GM19239 (cell line): ENCODE data around the gene AQP5.

Experiments
- DNase-seq: peaks from one replicate; pipeline ENCODE4 v3.0.0; 2011; ENCODE audit warnings: low spot score; ENCODE audit not compliant: insufficient read length
- FAIRE-seq: peaks from 2 replicates; lab custom pipeline; 2011; peaks lifted over from hg19 to GRCh38; lab: Jason Lieb, UNC

AQP5 gene

DNA sequence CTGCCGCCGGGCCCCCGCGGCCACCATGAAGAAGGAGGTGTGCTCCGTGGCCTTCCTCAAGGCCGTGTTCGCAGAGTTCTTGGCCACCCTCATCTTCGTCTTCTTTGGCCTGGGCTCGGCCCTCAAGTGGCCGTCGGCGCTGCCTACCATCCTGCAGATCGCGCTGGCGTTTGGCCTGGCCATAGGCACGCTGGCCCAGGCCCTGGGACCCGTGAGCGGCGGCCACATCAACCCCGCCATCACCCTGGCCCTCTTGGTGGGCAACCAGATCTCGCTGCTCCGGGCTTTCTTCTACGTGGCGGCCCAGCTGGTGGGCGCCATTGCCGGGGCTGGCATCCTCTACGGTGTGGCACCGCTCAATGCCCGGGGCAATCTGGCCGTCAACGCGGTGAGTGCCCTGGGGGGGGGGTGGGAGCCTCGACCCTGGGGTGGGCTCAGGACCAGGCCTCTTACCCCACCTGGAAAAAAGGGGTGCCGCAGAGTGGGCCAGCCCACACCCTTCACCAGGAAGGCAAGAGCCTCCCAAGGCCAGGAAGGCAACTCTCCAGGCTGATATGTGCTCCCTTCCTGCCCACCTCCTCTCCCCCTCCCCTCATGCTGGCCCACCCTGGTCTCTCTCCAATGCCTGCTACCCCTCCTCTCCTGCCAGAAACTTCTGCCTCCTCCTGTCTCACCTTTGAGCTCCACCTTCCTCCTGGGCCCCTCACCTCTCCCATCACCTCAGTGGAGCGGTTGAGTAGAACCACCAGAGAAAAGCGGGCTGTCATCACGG, 507 bp downstream of the AQP5 start:
- DNase-seq (no peak), FAIRE-seq (no peak)

DNA sequence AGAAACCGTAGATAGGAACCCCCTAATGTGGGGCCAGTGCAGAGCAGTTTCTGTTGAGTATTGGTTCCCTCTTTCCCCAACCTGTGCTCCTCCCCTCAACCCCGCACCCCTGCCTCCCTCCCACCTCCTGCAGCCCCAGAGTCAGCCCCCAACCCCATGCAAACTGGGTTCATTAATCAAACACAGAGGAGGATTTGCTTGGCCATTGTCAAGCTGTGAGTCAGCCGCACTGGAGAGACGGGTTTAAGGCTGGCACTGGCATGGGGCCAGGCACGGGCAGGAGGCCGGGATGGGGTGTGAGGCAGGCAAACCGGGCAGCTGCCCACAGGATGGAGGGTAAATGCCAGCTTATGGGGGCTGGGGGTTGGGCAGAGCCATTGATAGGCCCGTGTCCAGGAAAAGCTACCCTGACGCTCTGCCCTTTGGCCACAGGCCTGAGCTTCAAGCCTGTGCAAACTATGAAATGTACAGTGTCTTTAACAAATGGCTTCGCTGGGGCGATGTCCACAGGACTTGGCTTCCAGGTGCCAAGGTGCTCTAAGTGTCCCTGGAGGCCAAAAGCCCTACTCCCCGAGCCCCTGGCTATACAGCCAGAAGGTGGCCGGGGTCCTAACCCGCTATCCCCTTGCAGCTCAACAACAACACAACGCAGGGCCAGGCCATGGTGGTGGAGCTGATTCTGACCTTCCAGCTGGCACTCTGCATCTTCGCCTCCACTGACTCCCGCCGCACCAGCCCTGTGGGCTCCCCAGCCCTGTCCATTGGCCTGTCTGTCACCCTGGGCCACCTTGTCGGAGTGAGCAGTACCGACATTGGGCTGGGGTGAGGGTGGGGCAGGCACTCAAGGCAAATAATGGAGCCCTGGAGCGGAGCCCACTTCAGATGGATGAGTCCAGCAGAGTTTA, 1.4 kb downstream of the AQP5 start:
- no peak for DNase-seq
- FAIRE-seq: no peak

DNA sequence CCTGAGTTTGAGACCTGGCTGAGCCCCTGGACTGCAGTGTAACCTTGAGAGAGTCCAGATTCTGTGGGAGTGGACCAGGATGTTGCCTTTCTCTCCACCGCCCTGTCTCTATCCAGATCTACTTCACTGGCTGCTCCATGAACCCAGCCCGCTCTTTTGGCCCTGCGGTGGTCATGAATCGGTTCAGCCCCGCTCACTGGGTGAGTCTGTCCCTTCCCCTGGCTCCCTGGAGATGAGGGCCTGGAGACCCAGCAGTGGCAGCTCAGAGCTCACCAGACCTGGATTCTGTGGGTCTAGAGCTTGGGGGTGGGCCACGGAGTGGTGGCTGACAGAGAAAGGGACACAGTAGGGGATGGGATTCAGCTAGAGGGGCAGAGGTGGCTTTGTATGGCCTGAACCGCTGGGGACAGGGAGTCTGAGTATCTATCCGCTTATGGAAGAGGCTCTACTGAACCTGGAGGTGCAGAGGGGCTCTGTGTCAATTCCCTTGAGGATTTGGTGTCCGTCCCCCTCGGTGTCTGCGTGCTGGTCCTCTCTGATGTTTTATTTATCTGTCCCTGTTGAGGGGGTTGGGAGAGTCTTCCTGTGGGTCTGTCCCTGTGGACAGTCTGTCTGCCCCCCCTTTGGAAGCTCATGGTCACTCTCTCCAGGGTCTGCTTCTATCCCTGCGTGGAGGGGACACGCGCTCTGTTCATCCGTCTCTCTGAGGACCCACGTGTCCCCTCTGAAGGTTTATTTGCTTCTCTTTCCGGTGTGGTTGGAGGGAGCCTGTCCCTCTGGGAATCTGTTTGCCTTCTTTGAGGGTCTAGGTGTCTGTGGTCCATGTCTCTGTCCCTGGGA, 2.5 kb downstream of the AQP5 start:
- no peak for FAIRE-seq
- no peak for DNase-seq

DNA sequence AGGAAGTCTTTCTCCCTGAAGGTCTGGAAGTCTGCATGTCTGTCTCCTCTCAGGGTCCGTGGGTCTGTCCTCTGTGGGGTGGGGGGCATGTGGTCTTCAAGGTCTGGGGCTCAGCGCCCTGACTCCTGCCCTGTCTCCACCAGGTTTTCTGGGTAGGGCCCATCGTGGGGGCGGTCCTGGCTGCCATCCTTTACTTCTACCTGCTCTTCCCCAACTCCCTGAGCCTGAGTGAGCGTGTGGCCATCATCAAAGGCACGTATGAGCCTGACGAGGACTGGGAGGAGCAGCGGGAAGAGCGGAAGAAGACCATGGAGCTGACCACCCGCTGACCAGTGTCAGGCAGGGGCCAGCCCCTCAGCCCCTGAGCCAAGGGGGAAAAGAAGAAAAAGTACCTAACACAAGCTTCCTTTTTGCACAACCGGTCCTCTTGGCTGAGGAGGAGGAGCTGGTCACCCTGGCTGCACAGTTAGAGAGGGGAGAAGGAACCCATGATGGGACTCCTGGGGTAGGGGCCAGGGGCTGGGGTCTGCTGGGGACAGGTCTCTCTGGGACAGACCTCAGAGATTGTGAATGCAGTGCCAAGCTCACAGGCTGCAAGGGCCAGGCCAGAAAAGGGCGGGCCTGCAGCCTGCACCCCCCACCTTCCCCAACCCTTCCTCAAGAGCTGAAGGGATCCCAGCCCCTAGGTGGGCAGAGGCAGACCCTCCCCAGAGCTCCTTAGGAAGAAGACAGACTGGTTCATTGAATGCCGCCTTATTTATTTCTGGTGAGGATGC, 3.4 kb downstream of the AQP5 start:
- FAIRE-seq (no peak), DNase-seq (no peak)

- FAIRE-seq: no peak
- no peak for DNase-seq
Observed at GRCh38 chr12:49965836-49966235, 4.2 kb downstream of the AQP5 start.

- no peak for FAIRE-seq
- DNase-seq: no peak
Observed at GRCh38 chr12:49966511-49967041, 4.9 kb downstream of the AQP5 start.

- FAIRE-seq (peak; percentile 86), DNase-seq (peak; percentile 95)
Observed at GRCh38 chr12:49967042-49967776, 5.5 kb downstream of the AQP5 start.

DNA sequence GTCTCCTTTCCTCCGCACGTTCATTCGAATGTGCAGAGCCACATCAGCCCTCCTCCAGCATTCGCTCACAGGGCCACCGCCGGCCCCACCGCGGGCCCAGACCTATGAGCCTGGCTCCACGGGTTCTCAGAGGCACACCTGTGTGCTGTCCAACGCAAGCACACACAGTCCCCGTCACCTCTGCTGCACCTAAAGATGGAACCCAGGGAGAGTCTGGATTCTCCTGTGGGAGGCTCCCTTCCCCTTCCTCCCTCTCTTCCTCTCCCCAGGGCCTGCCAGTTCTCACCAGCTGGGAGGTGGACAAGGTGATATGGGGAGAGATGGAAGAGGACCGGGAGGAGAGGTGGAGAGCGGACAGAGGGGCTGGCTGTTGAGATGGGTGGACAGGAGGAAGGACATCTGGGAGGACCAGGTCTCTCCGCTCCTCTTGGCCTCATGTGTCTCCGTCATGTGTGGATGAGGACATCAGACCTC, 6.1 kb downstream of the AQP5 start:
- FAIRE-seq (no peak), DNase-seq (no peak)

GRCh38 chr12:49968471-49968870, 6.8 kb downstream of the AQP5 start:
- FAIRE-seq (no peak), DNase-seq (no peak)

- no peak for DNase-seq
- FAIRE-seq: no peak
Observed at GRCh38 chr12:49969027-49969426, 7.4 kb downstream of the AQP5 start.

- DNase-seq (no peak), FAIRE-seq (no peak)
Observed at GRCh38 chr12:49969651-49970429, 8.2 kb downstream of the AQP5 start.

DNA sequence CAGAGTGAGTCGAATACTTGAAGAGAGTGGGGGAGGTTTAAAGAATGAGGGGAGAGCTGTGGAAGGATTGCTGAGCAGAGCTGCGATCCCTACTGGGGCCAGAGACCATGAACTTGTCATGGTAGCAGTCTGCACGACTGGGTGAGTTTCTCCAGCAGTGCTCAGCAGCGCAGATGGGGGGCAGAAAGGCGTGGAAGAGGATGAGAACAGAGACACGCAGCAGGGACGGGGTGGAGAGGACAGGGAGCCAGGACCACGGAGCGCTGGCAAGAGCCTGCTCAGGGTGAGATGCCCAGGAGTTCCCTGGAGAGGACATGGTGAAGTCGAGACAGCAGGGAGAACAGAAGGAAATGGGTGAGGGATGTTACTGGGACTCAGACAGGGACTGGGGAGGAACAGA, 9.0 kb downstream of the AQP5 start:
- FAIRE-seq (no peak), DNase-seq (no peak)

GRCh38 chr12:49971141-49971540, 9.5 kb downstream of the AQP5 start:
- no peak for FAIRE-seq
- DNase-seq: no peak

- DNase-seq: no peak
- no peak for FAIRE-seq
Observed at GRCh38 chr12:49972129-49972528, 10.5 kb downstream of the AQP5 start.

DNA sequence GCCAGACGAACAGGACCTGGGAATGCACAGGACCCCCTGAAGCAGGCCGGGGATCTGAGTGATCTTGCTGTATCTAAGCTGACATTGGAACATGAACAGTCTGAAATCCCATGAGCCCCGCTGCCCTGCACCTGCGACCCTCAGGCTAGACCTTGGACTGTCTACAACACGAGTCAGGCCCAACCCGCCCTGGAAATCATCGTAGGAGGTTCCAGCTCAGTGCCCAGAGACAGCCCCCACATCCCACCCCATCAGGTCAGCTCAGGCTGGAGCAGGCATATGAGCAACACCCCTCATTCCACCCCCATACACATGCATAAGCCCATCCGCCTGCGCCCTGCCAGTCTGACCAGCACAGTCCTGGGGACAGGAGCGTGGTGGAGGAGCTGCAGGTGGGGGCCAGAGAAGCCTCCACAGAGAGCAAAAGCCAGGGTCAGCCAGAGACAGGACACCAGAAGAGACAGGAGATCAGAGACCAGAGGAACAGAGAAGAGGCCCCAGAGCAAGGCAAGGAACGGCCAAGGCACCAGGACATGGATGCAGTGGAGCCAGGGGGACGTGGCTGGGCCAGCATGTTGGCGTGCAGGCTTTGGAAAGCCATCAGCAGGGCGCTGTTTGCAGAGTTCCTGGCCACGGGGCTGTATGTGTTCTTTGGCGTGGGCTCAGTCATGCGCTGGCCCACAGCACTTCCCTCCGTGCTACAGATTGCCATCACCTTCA, 11.1 kb downstream of the AQP5 start, which contains the start of gene AQP6:
Gene AQP6 (plus strand): TSS at position 307 of the 720 bp plus-strand sequence. CDS start 227 bp downstream, at position 534.
- DNase-seq (no peak), FAIRE-seq (no peak)

DNA sequence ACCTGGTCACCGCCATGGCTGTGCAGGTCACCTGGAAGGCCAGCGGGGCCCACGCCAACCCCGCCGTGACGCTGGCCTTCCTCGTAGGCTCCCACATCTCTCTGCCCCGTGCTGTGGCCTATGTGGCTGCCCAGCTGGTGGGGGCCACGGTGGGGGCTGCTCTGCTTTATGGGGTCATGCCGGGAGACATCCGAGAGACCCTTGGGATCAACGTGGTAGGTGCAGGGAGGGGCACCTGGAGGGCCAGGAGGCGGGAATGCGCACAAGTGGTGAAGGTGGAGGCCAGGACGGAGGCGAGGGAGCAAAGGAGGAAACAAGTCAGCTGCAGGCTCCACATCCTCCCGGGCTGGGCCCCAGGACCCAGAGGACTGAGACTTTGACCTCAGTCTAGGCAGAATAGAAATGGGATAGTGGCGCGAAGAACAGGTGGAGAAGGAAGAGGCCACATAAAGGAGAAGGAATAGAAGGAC, 11.7 kb downstream of the AQP5 start:
- DNase-seq: no peak
- FAIRE-seq: no peak

- FAIRE-seq: no peak
- no peak for DNase-seq
Observed at GRCh38 chr12:49974231-49974675, 12.6 kb downstream of the AQP5 start.
